HepG2 (cell line): ENCODE results near the gene MYH7. TPM values are rescaled to one million over a fixed set of nuclear protein-coding genes. Genes with fewer than 3 reads are reported as not detected.

Experiments used
- DZIP1 ChIP-seq: sonication (generic); formaldehyde crosslinking; IDR thresholded peaks from 2 replicates; pipeline ENCODE4 v1.5.0; 2020; ENCODE audit warnings: mild to moderate bottlenecking, missing genetic modification reagents
- ELF3 ChIP-seq: IDR thresholded peaks from 2 replicates; pipeline ENCODE4 v1.6.1; 2016; ENCODE audit warnings: missing genetic modification reagents, missing compliant biosample characterization
- MBNL3 ChIP-seq: fragments of 250-450 bp; sonication (Bioruptor Pico); conservative IDR thresholded peaks from 2 replicates; pipeline ENCODE4 v1.8.0; 2022; ENCODE audit warnings: mild to moderate bottlenecking, inconsistent platforms
- USF2 ChIP-seq, 2 experiments: sonication (generic) in 1 of 2; formaldehyde crosslinking in 1 of 2; IDR thresholded peaks; 2 replicates each; pipeline versions ENCODE4 v1.5.1 to v1.6.1; 2011 to 2020; ENCODE audit warnings: borderline replicate concordance in 1 of 2, low read depth in 1 of 2, low read length in 1 of 2, mild to moderate bottlenecking in 1 of 2, missing genetic modification reagents in 1 of 2, moderate library complexity in 1 of 2
- ZNF207 ChIP-seq: fragments of 450-650 bp; IDR thresholded peaks from 2 replicates; pipeline ENCODE4 v1.6.1; 2016; ENCODE audit warnings: antibody characterized with exemption, borderline replicate concordance
- ZNF30 ChIP-seq: sonication (generic); formaldehyde crosslinking; IDR thresholded peaks from 2 replicates; pipeline ENCODE4 v1.5.0; 2020; ENCODE audit warnings: mild to moderate bottlenecking, missing genetic modification reagents
- ZNF891 ChIP-seq: sonication (generic); formaldehyde crosslinking; IDR thresholded peaks from 2 replicates; pipeline ENCODE4 v1.5.0; 2020; ENCODE audit warnings: mild to moderate bottlenecking, missing genetic modification reagents
- polyA plus RNA-seq, 8 experiments: library from polyadenylated mRNA; depleted of rRNA in 3 of 8; stranded (reverse) in 7 of 8; unstranded in 1 of 8; fragments of >200 nt; fragmentation: Illumina TruSeq in 4 of 8; extraction: Trizol in 4 of 8; gene quantifications; 2 replicates each; pipeline versions ENCODE4 v1.2.1 to v1.2.3, GENCODE V29; 2011 to 2016; ENCODE audit warnings: low read depth in 4 of 8, missing spikeins in 1 of 8, mixed read lengths in 1 of 8; ENCODE audit not compliant: insufficient read depth in 1 of 8
- total RNA-seq, 5 experiments: library from RNA; depleted of rRNA; stranded (reverse); fragments of >200 nt; fragmentation: Illumina TruSeq; extraction: Trizol; gene quantifications; 2 replicates each; pipeline ENCODE4 v1.2.3, GENCODE V29; 2016; ENCODE audit warnings: low read depth in 1 of 5
- TF ChIP-seq, protein P1 (sequence below): sonication (generic); formaldehyde crosslinking; IDR thresholded peaks from 2 replicates; pipeline ENCODE4 v1.5.1; 2020; ENCODE audit warnings: missing genetic modification reagents, mild to moderate bottlenecking, borderline replicate concordance

Gene MYH7
- total and polyA plus RNA-seq, 2 of the 13 experiments (the other 11 are each of a cell fraction or from before 2014, with no cell fraction given) = 0.04 TPM; not detected in 1

GRCh38 chr14:23439107-23439835 lies 3.8 kb upstream of the MYH7 start (continued):
- no peak for TF ChIP-seq ZNF207
- TF ChIP-seq USF2 (IDR thresholded peaks at IDR 0.05; ENCODE audit: low read depth, low read length) = no peak
- no peak for TF ChIP-seq USF2 (CRISPR knock-in tag; IDR thresholded peaks at IDR 0.05; ENCODE audit: borderline replicate concordance)
- TF ChIP-seq DZIP1 (CRISPR knock-in tag) = 0 out of 2 replicates have a peak, but pooled peaks have one; percentile 51
- TF ChIP-seq ZNF891 (CRISPR knock-in tag) = 0 out of 2 replicates have a peak, but pooled peaks have one; percentile 21
- no peak for TF ChIP-seq MBNL3
- TF ChIP-seq, protein P1, sequence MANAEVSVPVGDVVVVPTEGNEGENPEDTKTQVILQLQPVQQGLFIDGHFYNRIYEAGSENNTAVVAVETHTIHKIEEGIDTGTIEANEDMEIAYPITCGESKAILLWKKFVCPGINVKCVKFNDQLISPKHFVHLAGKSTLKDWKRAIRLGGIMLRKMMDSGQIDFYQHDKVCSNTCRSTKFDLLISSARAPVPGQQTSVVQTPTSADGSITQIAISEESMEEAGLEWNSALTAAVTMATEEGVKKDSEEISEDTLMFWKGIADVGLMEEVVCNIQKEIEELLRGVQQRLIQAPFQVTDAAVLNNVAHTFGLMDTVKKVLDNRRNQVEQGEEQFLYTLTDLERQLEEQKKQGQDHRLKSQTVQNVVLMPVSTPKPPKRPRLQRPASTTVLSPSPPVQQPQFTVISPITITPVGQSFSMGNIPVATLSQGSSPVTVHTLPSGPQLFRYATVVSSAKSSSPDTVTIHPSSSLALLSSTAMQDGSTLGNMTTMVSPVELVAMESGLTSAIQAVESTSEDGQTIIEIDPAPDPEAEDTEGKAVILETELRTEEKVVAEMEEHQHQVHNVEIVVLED (CRISPR knock-in tag) = no peak
- no peak for TF ChIP-seq ZNF30
- no peak for TF ChIP-seq ELF3 (CRISPR knock-in tag)
